Activated CD4-positive, alpha-beta T cell treated with anti-CD3 and anti-CD28 coated beads, Interleukin-2, amount 10 ng/mL, durations not matched to agents 7 days and 5 days (primary cell): ENCODE results near the gene PADI2. TPM values are rescaled to one million over a fixed set of nuclear protein-coding genes. Genes with fewer than 3 reads are reported as not detected.

Experiments
- CTCF ChIA-PET: fragments of 350-600 bp; sonication (Branson Sonifier 250); formaldehyde crosslinking; loops from one replicate; lab custom pipeline; 2021; ENCODE audit warnings: antibody characterized with exemption; lab: Charles Lee
- POLR2A ChIA-PET: fragments of 350-600 bp; sonication (Branson Sonifier 250); formaldehyde crosslinking; loops from one replicate; lab custom pipeline; 2021; ENCODE audit warnings: antibody characterized with exemption; lab: Charles Lee
- DNase-seq: peaks from one replicate; pipeline ENCODE4 v3.0.0-alpha.2; 2020
- H3K27ac Mint-ChIP-seq: one replicate; pipeline ENCODE4 v1.8.0; 2021; ENCODE audit warnings: mild to moderate bottlenecking, moderate library complexity, mixed read lengths
- H3K27me3 Mint-ChIP-seq: one replicate; pipeline ENCODE4 v1.8.0; 2021; ENCODE audit warnings: mixed read lengths
- H3K36me3 Mint-ChIP-seq: one replicate; pipeline ENCODE4 v1.8.0; 2021; ENCODE audit warnings: low read depth, mixed read lengths
- H3K4me1 Mint-ChIP-seq: one replicate; pipeline ENCODE4 v1.8.0; 2021; ENCODE audit warnings: mixed read lengths
- H3K4me3 Mint-ChIP-seq: one replicate; pipeline ENCODE4 v1.8.0; 2021; ENCODE audit warnings: mild to moderate bottlenecking, moderate library complexity, mixed read lengths
- H3K9me3 Mint-ChIP-seq: one replicate; pipeline ENCODE4 v1.8.0; 2021; ENCODE audit warnings: mixed read lengths
- total RNA-seq, 2 experiments: library from RNA; stranded (reverse); gene quantifications; one replicate each; pipeline ENCODE4 v1.2.3, GENCODE V29; 2021

PADI2 gene
- total RNA-seq, 2 experiments from 2014 or later: 0.05 to 0.23 TPM

- CTCF ChIA-PET: no interaction called here
- no peaks in the 10 kb centered on the region for H3K36me3 Mint-ChIP-seq
- H3K27me3 Mint-ChIP-seq: no peaks in the 10 kb centered on the region
- POLR2A ChIA-PET: no interaction called here
- DNase-seq: no peak
- no peaks in the 10 kb centered on the region for H3K9me3 Mint-ChIP-seq
- H3K4me1 Mint-ChIP-seq: no peaks in the 10 kb centered on the region
- H3K27ac Mint-ChIP-seq: no peak overlapping the region
- H3K4me3 Mint-ChIP-seq: no peak overlapping the region
These were observed 19.5 kb downstream of the PADI2 start for GRCh38 chr1:17099616-17100340.

GRCh38 chr1:17098446-17099317, 20.6 kb downstream of the PADI2 start:
- no peak overlapping the region for H3K4me3 Mint-ChIP-seq
- H3K4me1 Mint-ChIP-seq: no peaks in the 10 kb centered on the region
- ChIA-PET POLR2A (no interaction called here), CTCF (interaction anchor here (0.6 kb wide), 1 partner anchor 231 kb away, joined by 4 read pairs; no protein-coding TSS in a partner anchor)
- no peaks in the 10 kb centered on the region for H3K27me3 Mint-ChIP-seq
- H3K9me3 Mint-ChIP-seq: no peaks in the 10 kb centered on the region
- H3K36me3 Mint-ChIP-seq: no peaks in the 10 kb centered on the region
- no peak for DNase-seq
- H3K27ac Mint-ChIP-seq: no peak overlapping the region

DNA sequence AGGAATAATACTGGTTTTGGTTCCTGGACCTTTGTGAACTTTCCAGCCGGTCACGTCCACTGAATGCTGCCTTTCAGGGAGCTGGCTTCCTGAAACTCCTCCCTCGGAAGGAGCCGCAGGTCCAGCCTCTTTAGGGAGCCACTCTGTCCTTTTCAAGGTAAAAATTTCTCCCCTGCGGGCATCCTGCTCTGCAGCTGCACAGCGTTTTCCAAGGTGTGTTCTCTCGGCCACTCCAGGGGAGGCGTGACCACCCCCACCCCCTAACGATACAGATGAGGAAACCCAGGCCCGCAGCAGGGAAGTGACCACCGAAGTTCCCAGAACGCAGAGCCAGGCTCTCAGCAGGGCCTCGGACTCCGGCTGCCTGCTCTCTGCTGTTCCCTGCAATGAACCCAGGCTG, 21.5 kb downstream of the PADI2 start:
- Mint-ChIP-seq H3K27me3 (no peaks in the 10 kb centered on the region), H3K27ac (no peak overlapping the region), H3K9me3 (no peaks in the 10 kb centered on the region), H3K4me1 (no peaks in the 10 kb centered on the region), H3K36me3 (no peaks in the 10 kb centered on the region), H3K4me3 (no peak overlapping the region)
- POLR2A ChIA-PET: no interaction called here
- CTCF ChIA-PET: no interaction called here
- DNase-seq: no peak

DNA sequence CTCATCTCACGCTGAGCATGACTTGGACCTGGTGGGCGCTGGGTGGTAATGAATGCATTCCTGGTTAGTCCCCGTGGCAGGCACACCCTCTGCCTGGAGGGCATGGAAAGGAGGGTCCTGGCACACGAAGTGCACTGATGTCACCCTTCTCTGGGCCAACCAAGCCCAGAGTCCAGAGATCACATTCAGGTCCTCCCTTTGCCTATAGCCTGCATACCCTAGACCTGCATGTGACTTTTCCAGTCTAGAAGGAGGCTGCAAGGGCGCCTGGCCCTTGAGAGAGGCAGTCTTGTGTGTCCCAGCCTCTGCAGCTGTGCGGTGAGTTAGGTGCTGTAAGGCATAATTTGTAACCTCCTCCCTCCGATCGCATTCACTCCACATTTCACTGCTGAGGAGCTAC, 22.1 kb downstream of the PADI2 start:
- no peaks in the 10 kb centered on the region for H3K4me1 Mint-ChIP-seq
- H3K9me3 Mint-ChIP-seq: no peaks in the 10 kb centered on the region
- no peak overlapping the region for H3K4me3 Mint-ChIP-seq
- H3K36me3 Mint-ChIP-seq: no peaks in the 10 kb centered on the region
- POLR2A ChIA-PET: no interaction called here
- H3K27ac Mint-ChIP-seq: no peak overlapping the region
- no peak for DNase-seq
- CTCF ChIA-PET: no interaction called here
- H3K27me3 Mint-ChIP-seq: no peaks in the 10 kb centered on the region

DNA sequence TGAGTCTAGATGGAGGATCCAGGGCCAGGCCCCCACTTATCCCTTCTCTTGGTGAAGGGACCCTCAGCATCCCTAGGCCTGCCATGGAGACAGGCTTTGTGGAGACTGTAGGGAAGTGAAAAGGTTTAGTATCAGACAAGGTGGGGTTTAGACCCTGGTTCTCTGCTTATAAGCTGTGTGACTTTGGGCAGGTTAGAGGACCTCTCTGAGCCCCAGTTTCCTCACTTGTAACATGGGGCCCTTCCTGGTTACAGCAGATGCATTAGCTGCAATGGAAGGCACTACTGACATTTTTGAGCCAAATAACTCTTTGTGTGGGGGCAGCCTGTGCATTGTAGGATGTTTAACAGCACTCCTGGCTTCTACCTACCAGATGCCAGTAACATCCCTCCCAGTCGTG, 22.7 kb downstream of the PADI2 start:
- no peaks in the 10 kb centered on the region for H3K27me3 Mint-ChIP-seq

DNA sequence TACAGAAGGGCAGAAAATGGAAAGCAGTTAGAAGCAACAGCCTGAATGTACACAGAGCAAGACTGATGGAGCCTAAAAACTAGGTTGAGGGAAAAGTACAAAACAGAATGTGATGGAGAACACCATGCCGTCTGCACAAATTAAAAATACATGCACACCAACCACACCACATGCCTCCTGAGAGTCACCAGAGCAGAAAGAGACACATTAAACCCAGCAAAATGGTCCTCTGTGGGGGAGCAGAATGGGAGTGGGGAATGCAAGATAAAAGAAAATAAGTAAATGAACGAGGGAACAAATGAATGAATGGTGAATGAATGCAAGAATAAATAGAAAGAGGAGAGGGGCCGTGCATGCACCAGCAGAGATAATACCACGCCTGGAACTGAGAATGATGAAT, 24.1 kb downstream of the PADI2 start:
- POLR2A ChIA-PET: no interaction called here
- H3K27me3 Mint-ChIP-seq: no peaks in the 10 kb centered on the region

More for the DNA sequence above, 22.7 kb downstream of the PADI2 start:
- no peak for DNase-seq
- Mint-ChIP-seq H3K4me3 (no peak overlapping the region), H3K9me3 (no peaks in the 10 kb centered on the region), H3K27ac (no peak overlapping the region), H3K36me3 (no peaks in the 10 kb centered on the region), H3K4me1 (no peaks in the 10 kb centered on the region)
- ChIA-PET CTCF (no interaction called here), POLR2A (no interaction called here)

DNA sequence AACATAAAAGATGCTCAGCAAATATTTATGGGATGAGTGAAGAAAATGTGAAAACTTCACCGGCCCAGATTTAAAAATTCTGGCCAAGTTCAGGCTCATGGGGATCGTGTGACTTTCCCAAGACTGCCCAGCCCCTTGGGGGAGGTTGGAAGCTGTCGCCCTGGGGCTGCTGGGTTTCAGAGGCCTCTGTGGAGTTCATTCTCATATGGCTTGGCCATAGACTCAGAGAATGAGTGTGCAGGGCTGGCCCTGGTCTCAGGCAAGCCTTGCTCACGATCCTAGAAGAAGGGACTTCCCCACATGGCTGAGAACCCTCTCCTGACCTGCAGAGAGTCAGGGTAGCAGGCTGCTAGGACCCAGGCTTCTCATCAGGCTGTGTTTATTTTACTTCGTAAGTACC, 24.6 kb downstream of the PADI2 start:
- Mint-ChIP-seq H3K36me3 (no peaks in the 10 kb centered on the region), H3K27me3 (no peaks in the 10 kb centered on the region), H3K27ac (no peak overlapping the region), H3K9me3 (no peaks in the 10 kb centered on the region), H3K4me1 (no peaks in the 10 kb centered on the region), H3K4me3 (no peak overlapping the region)
- ChIA-PET CTCF (no interaction called here), POLR2A (no interaction called here)
- no peak for DNase-seq

More for the DNA sequence above, 24.1 kb downstream of the PADI2 start:
- Mint-ChIP-seq H3K9me3 (no peaks in the 10 kb centered on the region), H3K27ac (no peak overlapping the region), H3K36me3 (no peaks in the 10 kb centered on the region), H3K4me3 (no peak overlapping the region), H3K4me1 (no peaks in the 10 kb centered on the region)
- CTCF ChIA-PET: no interaction called here
- DNase-seq: no peak

- no peaks in the 10 kb centered on the region for H3K4me1 Mint-ChIP-seq
- H3K27ac Mint-ChIP-seq: no peak overlapping the region
- no peak overlapping the region for H3K4me3 Mint-ChIP-seq
- POLR2A ChIA-PET: no interaction called here
- CTCF ChIA-PET: no interaction called here
- H3K9me3 Mint-ChIP-seq: no peaks in the 10 kb centered on the region
- no peaks in the 10 kb centered on the region for H3K27me3 Mint-ChIP-seq
- H3K36me3 Mint-ChIP-seq: no peaks in the 10 kb centered on the region
- DNase-seq: no peak
These were observed 25.3 kb downstream of the PADI2 start for GRCh38 chr1:17093822-17094393.

- no peak overlapping the region for H3K4me3 Mint-ChIP-seq
- no peak overlapping the region for H3K27ac Mint-ChIP-seq
- ChIA-PET POLR2A (no interaction called here), CTCF (no interaction called here)
- H3K27me3 Mint-ChIP-seq: no peaks in the 10 kb centered on the region
- DNase-seq: no peak
- H3K36me3 Mint-ChIP-seq: no peaks in the 10 kb centered on the region
- H3K9me3 Mint-ChIP-seq: no peaks in the 10 kb centered on the region
- H3K4me1 Mint-ChIP-seq: no peaks in the 10 kb centered on the region
These were observed 28.0 kb downstream of the PADI2 start for GRCh38 chr1:17091252-17091651.

DNA sequence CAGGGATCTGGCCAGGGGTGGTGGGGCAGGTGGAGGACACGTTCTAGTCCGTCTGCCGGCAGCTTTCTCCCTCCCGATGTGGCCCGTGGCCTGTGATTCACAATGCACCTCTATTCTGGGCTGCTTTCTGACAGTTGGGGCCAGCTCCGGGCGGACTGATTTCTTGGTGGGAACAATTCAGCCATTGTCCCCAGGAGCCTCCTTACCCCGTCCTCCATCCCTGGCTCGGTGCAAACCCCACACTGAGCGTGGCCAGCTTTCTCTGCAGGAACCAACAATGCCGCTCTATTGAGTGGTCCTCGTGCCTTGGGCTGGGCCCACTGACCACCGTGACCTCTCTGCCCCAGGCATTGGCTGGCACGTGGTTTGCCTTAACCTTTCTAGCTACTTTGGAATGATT, 29.7 kb downstream of the PADI2 start:
- DNase-seq: no peak
- Mint-ChIP-seq H3K4me1 (no peaks in the 10 kb centered on the region), H3K36me3 (no peaks in the 10 kb centered on the region), H3K4me3 (no peak overlapping the region), H3K9me3 (no peaks in the 10 kb centered on the region), H3K27ac (no peak overlapping the region), H3K27me3 (no peaks in the 10 kb centered on the region)
- POLR2A ChIA-PET: no interaction called here
- CTCF ChIA-PET: interaction anchor here (0.6 to 1.6 kb wide), 2 partner anchors 14 to 123 kb away, joined by 3 to 4 read pairs; no protein-coding TSS in a partner anchor

- H3K27ac Mint-ChIP-seq: no peak overlapping the region
- POLR2A ChIA-PET: no interaction called here
- no peaks in the 10 kb centered on the region for H3K36me3 Mint-ChIP-seq
- CTCF ChIA-PET: interaction anchor here (0.6 kb wide), 1 partner anchor 29 kb away, joined by 3 read pairs; no protein-coding TSS in a partner anchor
- no peaks in the 10 kb centered on the region for H3K27me3 Mint-ChIP-seq
- H3K9me3 Mint-ChIP-seq: no peaks in the 10 kb centered on the region
- DNase-seq: no peak
- H3K4me3 Mint-ChIP-seq: no peak overlapping the region
- H3K4me1 Mint-ChIP-seq: no peaks in the 10 kb centered on the region
These were observed 32.5 kb downstream of the PADI2 start for GRCh38 chr1:17086751-17087150.

DNA sequence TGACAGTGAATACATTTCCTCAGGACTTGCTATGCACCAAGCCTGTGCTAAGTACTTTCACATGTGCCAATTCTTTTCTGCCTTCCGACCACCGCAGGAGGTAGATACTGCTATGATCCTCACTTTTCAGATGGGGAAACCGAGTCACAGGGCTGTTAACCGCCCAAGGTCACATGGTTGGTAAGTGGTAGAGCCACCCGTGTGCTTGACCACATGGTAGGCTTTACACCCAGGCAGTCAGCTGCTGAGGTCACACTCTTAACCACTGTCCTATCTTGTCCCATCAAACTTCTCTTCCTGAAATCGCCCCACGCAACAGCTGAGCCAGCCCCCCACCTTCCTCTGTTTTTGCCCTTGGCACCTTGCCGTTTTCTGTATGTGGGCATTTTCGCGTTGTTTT, 34.5 kb downstream of the PADI2 start:
- H3K36me3 Mint-ChIP-seq: no peaks in the 10 kb centered on the region
- no peak overlapping the region for H3K27ac Mint-ChIP-seq

GRCh38 chr1:17082761-17083160, 36.5 kb downstream of the PADI2 start:
- ChIA-PET CTCF (no interaction called here), POLR2A (no interaction called here)
- Mint-ChIP-seq H3K4me3 (no peak overlapping the region), H3K4me1 (no peaks in the 10 kb centered on the region), H3K27ac (no peak overlapping the region), H3K9me3 (no peaks in the 10 kb centered on the region), H3K36me3 (no peaks in the 10 kb centered on the region), H3K27me3 (no peaks in the 10 kb centered on the region)
- no peak for DNase-seq

More for the DNA sequence above, 34.5 kb downstream of the PADI2 start:
- ChIA-PET CTCF (no interaction called here), POLR2A (no interaction called here)
- no peak for DNase-seq
- no peaks in the 10 kb centered on the region for H3K4me1 Mint-ChIP-seq
- no peak overlapping the region for H3K4me3 Mint-ChIP-seq
- no peaks in the 10 kb centered on the region for H3K9me3 Mint-ChIP-seq
- H3K27me3 Mint-ChIP-seq: no peaks in the 10 kb centered on the region
